DND-41 (cell line): Measurements from ENCODE around the gene ZFPM1.

Source experiments
- ATAC-seq: fragments of 200-7000 bp; cut with Tn5 transposase; 3 replicates; pipeline ENCODE4 v1.9.1; 2021; ENCODE audit warnings: low read depth; ENCODE audit not compliant: insufficient read depth
- DNase-seq: peaks from one replicate; pipeline ENCODE4 v3.0.0-alpha.2; 2020
- H2AFZ ChIP-seq: 2 replicates; pipeline ENCODE4 v1.6.0; 2012; ENCODE audit warnings: low read depth, low read length
- H3K27ac ChIP-seq: 2 replicates; pipeline ENCODE4 v1.5.1; 2012; ENCODE audit warnings: low read length, inconsistent platforms
- H3K27me3 ChIP-seq: fragments of 200-600 bp; sonication (generic); 2 replicates; pipeline ENCODE4 v1.6.0; 2012; ENCODE audit warnings: low read length, mild to moderate bottlenecking, inconsistent platforms; ENCODE audit not compliant: insufficient read depth, poor library complexity
- H3K36me3 ChIP-seq: 2 replicates; pipeline ENCODE4 v1.5.1; 2012; ENCODE audit warnings: low read length, inconsistent platforms; ENCODE audit not compliant: insufficient read depth
- H3K4me1 ChIP-seq: 2 replicates; pipeline ENCODE4 v1.5.1; 2012; ENCODE audit warnings: mild to moderate bottlenecking, low read length; ENCODE audit not compliant: insufficient read depth
- H3K4me2 ChIP-seq: 2 replicates; pipeline ENCODE4 v1.6.0; 2012; ENCODE audit warnings: mild to moderate bottlenecking, moderate library complexity, low read length, inconsistent platforms; ENCODE audit not compliant: insufficient read depth
- H3K4me3 ChIP-seq, 2 experiments: fragments of 200-600 bp in 1 of 2; shearing (Covaris generic) in 1 of 2; 2 replicates each; pipeline ENCODE4 v1.5.1; 2012 to 2016; ENCODE audit warnings: inconsistent platforms in 2 of 2, low read length in 2 of 2, mild to moderate bottlenecking in 2 of 2, low read depth in 1 of 2, moderate library complexity in 1 of 2
- H3K79me2 ChIP-seq: 2 replicates; pipeline ENCODE4 v1.6.0; 2012; ENCODE audit warnings: low read length, inconsistent platforms; ENCODE audit not compliant: insufficient read depth
- H3K9ac ChIP-seq: 2 replicates; pipeline ENCODE4 v1.6.0; 2012; ENCODE audit warnings: low read depth, mild to moderate bottlenecking, inconsistent platforms, low read length, moderate library complexity
- H3K9me3 ChIP-seq: 2 replicates; pipeline ENCODE4 v1.5.1; 2012; ENCODE audit warnings: low read length, moderate library complexity, mild to moderate bottlenecking, inconsistent platforms; ENCODE audit not compliant: insufficient read depth, severe bottlenecking
- H4K20me1 ChIP-seq: 2 replicates; pipeline ENCODE4 v1.6.0; 2012; ENCODE audit warnings: low read length; ENCODE audit not compliant: insufficient read depth
- EZH2 ChIP-seq: IDR thresholded peaks from 3 replicates; pipeline ENCODE4 v1.6.1; 2012; ENCODE audit warnings: borderline replicate concordance, low read depth, mild to moderate bottlenecking, moderate library complexity, low read length, inconsistent platforms; ENCODE audit not compliant: severe bottlenecking
- TF ChIP-seq, protein P1 (sequence below): IDR thresholded peaks from 2 replicates; pipeline ENCODE4 v1.5.1; 2012; ENCODE audit warnings: borderline replicate concordance, low read length, moderate library complexity, mild to moderate bottlenecking; ENCODE audit not compliant: poor library complexity, severe bottlenecking; ENCODE audit errors: extremely low read depth

ZFPM1 gene

DNA sequence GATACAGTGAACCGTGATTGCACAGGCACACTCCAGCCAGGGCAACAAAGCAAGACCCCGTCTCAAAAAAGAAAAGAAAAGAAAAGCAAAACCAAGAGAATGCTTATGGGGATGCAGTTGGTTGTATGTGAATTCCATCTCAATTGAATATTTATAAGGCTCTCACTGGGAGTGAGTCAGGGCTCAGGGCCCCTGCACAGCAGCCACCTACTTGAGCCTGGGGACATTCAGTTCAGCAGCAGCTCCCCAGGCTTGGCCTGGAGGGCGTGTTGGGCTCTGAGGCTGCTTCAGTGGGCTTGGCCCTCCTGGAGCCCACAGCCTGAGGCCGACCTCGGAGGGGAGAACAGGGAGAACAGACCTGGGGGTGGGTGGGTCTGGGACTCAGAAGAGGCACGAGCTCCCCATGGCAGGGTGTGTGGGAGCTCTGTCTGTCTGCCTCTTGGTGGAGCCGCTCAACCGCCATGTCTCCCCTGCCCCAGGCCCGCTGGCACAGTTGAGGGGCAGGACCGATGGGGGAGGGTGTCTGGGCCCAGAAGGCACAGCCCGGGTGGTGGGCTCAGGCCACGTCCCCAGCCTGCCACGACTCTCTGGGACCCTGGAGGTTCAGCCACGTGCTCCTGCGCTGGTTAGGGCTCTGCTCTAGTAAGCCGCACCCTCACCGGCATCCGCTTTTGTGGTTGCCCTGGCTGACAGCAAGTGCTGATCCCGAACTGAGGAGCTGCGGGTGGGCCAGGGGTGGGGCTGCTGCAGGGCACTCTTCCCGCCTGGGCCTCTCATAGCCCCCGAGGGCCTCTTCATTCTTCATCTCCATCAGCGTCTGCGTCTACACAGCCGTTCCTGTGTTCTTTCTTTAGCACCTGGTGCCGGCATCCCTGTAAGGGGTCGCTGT is 24.8 kb downstream of the ZFPM1 start:
- peaks cover 34% of the 10 kb centered on the region for H3K4me1 ChIP-seq
- H3K27me3 ChIP-seq: no peaks in the 10 kb centered on the region
- H3K36me3 ChIP-seq: no peaks in the 10 kb centered on the region
- H2AFZ ChIP-seq: no peak overlapping the region
- H3K4me2 ChIP-seq: no peak overlapping the region
- TF ChIP-seq, protein P1, sequence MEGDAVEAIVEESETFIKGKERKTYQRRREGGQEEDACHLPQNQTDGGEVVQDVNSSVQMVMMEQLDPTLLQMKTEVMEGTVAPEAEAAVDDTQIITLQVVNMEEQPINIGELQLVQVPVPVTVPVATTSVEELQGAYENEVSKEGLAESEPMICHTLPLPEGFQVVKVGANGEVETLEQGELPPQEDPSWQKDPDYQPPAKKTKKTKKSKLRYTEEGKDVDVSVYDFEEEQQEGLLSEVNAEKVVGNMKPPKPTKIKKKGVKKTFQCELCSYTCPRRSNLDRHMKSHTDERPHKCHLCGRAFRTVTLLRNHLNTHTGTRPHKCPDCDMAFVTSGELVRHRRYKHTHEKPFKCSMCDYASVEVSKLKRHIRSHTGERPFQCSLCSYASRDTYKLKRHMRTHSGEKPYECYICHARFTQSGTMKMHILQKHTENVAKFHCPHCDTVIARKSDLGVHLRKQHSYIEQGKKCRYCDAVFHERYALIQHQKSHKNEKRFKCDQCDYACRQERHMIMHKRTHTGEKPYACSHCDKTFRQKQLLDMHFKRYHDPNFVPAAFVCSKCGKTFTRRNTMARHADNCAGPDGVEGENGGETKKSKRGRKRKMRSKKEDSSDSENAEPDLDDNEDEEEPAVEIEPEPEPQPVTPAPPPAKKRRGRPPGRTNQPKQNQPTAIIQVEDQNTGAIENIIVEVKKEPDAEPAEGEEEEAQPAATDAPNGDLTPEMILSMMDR: no peak
- no peak for TF ChIP-seq EZH2
- DNase-seq (peak; percentile 80), ATAC-seq (peak; percentile 88)
- H3K9me3 ChIP-seq: no peaks in the 10 kb centered on the region
- H4K20me1 ChIP-seq: peaks cover 91% of the 10 kb centered on the region
- H3K27ac ChIP-seq: no peak overlapping the region
- H3K79me2 ChIP-seq: no peaks in the 10 kb centered on the region
- H3K9ac ChIP-seq: no peak overlapping the region
- no peak overlapping the region for H3K4me3 ChIP-seq

DNA sequence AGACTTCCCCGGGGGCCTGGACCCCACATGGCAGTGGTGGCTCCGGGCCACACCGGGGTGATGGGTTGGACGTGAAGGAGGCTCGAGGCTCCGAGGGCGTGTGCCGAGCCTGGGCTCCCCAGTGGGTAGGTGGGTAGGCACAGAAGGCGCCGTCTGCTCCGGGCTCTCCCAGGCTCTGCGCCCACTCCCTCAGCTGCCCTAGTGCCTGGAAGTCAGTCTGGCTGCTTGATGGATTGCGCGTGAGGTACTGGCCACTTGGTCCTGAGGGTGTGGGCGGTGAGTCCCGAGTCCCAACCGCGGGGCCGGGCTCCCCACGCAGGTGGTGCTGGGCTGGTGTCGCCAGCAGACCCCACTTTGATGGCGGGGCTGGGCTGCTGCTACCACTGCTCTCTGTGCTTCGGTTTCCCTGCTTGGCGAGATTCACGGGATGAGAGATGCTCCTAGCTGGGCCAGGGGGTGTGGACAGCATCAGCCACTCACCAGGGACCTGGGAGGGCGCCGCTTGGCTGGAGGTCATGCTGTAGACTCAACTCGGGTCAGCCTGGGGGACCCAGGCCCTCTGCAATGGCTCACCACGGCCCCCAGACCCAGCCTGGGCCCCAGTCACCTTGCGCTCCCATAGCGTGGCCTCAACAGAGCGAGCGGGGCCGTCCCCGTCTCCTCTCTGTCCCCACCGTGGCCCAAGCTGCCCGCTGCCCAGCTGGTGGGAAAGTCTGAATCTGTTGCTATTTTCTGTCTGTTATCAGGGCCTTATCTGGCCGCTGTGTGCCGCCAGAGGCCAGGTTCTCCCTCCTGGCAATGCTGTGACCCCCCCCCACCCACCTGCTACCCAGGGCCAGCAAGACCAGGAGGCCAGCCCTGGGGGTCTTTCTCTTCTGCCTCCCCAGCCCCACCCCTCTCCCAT is 26.1 kb downstream of the ZFPM1 start:
- peaks cover 88% of the 10 kb centered on the region for H4K20me1 ChIP-seq
- no peak overlapping the region for H3K27ac ChIP-seq
- H3K79me2 ChIP-seq: no peaks in the 10 kb centered on the region
- H3K36me3 ChIP-seq: no peaks in the 10 kb centered on the region
- no peak for TF ChIP-seq EZH2
- TF ChIP-seq, protein P1: no peak
- H3K4me1 ChIP-seq: peaks cover 34% of the 10 kb centered on the region
- H3K9ac ChIP-seq: no peak overlapping the region
- ATAC-seq (no peak), DNase-seq (no peak)
- H3K27me3 ChIP-seq: no peaks in the 10 kb centered on the region
- H3K4me3 ChIP-seq: no peak overlapping the region
- no peak overlapping the region for H2AFZ ChIP-seq
- no peak overlapping the region for H3K4me2 ChIP-seq
- no peaks in the 10 kb centered on the region for H3K9me3 ChIP-seq

DNA sequence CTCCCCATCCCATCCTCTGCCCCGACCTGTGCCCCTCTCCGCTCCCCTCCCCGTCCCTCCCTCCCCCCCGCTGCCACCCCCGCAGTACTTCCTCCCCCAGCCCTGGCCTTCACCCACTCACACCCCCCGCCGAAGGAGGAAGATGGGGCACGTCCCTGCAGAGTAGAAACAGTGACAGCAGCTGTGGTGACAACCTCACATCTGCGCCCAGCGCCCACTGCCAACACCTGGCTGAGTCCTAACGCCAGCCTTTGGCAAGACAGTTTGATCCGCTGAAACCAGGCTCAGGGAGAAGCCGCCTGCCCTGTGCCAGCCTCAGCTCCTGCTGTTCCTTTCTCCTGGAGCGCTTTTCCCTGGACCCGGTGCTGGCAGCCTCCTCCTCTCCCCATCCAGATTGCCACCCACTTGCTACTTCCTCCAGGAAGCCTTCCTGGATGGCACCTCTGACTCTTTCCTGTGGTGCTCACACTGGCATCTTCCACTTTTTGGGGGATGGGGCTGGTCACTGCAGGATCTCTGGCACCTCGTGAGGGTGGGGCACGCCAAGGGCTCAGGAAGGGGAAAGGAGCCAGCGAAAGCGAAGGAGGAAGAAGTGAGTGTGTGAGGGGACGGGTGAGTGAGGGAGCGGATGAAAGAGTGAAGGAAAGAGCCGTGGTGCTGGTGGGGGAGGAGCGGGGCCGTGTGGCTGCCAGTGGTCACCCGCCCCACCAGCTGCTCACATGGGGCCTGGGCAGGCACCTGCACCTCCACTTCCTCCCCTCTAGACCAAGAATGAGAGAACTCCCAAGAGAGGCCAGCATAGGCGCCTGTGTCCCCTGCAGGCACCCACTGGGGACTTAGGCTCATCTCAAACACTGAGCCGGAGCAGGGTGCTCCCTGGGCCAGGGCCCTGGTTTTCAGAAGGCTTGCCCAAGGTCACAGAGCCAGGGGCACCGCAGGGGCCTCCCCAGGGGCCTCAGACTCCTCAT is 27.0 kb downstream of the ZFPM1 start:
- Histone ChIP-seq H3K36me3 (no peaks in the 10 kb centered on the region), H3K9me3 (no peaks in the 10 kb centered on the region), H3K4me3 (no peak overlapping the region), H2AFZ (no peak overlapping the region), H3K27ac (peak overlapping the region; percentile 60; the same call in 1 of the 2 replicates), H3K4me2 (no peak overlapping the region), H3K9ac (no peak overlapping the region), H3K27me3 (no peaks in the 10 kb centered on the region), H3K79me2 (no peaks in the 10 kb centered on the region), H4K20me1 (peaks cover 84% of the 10 kb centered on the region), H3K4me1 (peaks cover 34% of the 10 kb centered on the region)
- peak; percentile 61 for ATAC-seq
- no peak for TF ChIP-seq EZH2
- TF ChIP-seq, protein P1: no peak
- DNase-seq: peak; percentile 72
